Smooth muscle cell of the brain vasculature (primary cell): ENCODE results near the gene IFT25.

Source experiments
- DNase-seq: peaks from one replicate; pipeline ENCODE4 v3.0.0-alpha.2; 2012; ENCODE audit warnings: low read depth, low spot score

IFT25 gene

DNA sequence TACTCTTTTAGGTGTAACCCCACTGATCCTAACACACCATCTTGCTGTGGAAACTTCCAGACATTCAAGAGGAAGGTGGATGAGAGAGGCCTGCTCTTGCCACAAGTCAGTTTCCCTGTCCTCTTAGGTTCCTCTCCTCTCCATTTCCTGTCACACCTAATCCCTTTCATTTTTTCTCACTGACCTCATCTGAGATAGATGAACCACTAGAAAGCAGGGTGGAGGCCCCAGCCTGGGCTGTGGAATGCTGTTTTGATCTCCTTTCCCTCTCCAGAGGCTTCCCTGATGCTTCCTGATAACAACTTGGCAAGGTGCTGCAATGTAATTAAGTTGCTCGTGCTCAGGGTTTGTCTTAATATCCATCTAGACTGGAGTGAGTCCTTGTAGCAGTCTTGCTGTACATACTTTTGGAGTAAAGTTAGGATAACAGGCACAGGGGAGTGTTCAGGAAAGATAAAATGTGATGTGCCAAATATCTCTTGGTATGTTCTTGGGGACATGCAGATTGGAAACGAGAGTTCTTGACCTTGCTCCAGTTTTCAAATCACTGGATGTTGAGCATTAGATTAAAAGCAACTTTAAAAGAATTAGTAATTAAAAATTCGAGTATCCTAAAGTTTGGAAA is 11.8 kb upstream of the IFT25 start:
- no peak for DNase-seq

DNA sequence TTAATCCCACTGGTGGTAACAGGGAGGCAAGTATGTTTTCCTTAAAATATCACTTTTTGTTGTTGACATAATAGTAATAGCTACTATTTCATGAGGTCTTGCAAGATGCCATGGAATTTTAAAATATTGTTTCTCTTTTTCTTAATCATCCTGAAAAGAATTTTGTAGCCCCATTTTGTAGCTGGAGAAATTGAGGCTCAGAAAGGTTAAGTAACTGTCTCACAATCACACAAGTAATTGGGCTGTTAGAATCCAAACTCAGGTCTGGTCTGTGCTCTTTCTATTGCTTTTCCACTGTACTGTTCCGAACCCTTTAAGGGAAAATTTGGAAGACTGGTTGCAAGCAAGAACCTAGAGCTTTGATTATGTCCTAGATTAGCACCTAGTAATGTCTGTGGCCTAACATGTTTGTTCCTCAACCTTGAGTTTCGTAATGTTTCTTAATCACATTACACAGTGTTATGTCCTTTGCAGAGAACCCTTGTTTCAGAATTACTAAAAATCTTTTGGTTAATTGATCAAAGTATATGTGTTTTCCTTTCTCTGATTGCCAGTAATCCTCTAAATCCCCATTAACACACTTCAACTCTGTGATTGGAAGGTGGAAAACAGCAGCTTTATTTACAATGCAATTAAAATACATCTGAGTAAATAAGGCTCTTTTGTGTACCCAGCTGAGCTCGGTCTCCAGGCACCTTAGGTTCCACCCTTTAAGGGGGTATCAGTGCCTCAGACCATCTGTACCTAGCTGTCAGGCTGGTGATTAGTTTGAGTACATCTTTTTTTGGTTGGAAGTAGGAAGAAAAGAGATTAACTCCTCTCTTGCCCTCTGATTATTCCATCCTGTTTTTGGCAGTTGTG is 11.0 kb upstream of the IFT25 start:
- no peak for DNase-seq

DNA sequence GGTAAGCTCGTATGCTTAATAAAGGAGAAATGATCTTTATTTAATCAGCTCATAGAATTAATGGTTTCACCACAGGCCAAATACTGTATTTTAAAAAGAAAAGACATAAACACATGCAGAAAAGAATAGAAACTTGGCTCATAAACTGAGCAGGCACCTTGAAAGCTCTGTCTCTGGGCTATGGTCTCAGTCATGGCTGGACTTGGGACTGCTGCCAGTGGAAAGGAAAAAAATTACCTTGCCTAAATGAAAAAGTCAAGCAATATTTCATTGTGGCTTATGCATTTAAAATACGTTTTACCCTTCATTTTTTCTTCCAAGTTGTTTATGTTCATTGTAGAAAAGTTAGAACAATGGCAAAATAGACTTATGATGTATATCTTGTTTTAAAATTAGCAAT is 8.6 kb upstream of the IFT25 start:
- no peak for DNase-seq

DNA sequence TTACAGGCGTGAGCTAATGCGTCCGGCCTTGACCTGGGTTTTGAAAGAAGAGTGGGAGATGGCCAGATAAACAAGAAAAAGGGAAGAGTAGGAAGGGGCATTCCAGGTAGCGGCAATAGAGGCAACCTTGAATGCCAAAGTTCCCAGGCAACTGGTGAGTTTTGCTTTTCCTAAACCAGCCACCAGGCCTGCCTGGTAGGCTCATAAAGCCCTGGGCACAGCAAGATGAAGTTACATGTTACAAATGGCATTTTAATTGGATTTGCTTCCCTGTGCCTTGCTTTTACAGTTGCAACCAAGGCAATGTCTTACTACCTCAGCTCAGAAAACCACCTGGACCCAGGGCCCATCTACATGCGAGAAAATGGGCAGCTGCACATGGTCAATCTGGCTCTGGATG is 6.2 kb upstream of the IFT25 start:
- DNase-seq = no peak

DNA sequence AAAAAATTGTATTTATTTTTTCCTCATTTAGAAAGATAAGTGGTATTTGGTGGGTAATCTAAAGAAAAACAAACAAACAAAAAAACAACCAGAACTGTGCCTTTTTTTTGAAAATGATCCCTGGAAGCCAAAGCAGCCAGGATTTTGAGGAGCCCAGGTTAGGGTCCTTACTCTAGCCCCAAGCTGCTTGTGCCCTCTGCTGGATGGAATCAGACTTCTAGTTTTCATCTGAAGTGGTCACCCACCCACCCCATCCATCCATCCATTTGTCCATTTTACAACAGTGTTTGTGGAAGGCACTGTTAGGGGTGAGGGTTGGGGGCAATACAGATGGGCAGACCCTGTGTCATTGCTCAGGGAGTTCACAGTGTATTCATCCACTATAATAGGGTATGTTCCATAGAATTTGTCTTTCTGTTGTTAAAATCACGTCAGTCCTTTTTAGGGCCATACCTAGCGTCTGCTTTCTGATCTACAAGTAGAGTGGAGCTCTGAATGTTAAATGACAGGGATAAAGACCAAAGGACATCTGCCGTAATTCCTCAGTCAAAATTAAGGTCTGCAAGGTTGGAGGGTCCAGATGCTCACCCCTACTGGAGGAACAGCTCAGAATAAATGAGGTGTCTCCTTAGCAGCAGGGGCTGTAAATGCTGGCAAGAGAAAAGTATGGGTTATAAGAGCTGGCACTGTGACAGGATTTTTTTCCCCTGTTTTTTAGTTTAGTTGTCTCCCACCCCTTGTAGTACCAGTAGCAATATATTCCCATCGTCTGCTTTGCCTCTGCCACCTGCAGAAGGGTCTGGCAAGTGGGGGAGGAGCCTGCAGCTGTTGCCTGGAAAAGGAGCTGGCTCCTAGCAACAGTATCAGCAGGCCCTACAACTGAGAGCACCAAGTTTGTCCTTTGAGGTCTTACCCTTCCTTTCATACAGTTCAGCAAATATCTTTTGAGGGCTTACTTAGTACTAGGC is 3.8 kb upstream of the IFT25 start:
- no peak for DNase-seq

DNA sequence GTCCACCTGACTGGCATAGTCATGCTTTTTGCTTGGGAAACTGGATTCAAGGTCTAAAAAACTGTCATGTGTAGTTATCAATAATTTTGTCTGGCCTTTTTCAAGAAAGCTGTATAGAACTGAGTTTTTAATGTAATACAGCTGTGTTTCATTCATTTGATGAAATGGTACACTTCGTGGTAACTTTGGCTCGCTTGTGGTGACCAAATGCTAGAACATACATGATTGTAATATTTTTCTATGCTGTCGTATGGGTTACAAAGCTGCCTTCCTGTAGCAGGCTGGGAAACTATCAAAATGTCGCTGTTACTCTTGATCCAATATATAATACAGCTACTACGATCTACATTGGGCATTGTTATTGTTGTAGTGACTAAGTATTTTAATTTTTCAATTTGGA is 2.8 kb upstream of the IFT25 start:
- DNase-seq = no peak

DNA sequence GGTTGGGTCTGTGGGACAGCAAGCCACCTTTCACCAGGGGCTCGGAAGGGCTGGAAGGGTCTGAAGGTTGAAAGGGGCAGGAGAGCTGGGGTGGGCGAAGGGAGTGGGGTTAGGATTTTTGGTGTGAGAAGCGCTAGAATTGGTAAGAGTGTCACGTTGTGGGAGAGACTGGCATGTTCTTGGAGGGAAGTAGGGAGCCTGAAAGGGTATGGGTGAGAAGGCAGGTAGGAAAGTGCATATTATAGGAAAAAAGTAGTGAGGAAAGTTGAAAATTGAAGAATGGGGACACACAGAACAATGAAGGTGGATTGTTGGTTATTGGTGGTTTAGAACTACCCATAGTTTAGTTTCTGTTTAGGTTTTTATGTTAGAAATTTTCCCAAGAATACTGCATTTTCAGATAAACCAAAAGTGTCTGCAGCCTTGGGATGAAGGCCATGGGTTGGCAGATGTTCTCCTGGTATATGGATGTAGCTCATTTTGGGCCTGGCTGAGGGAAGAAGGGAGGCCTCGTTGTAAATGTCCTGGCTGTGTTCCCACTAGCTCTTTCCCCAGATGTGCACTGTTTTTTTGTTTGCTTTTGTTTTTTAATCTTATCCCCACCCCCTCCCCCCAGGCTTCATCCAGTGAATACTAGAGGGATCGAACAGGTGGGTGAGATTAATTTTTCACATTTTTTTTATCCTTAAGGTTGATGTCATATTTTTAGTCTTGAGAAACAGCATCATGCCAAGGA is 1.8 kb upstream of the IFT25 start:
- no peak for DNase-seq

DNA sequence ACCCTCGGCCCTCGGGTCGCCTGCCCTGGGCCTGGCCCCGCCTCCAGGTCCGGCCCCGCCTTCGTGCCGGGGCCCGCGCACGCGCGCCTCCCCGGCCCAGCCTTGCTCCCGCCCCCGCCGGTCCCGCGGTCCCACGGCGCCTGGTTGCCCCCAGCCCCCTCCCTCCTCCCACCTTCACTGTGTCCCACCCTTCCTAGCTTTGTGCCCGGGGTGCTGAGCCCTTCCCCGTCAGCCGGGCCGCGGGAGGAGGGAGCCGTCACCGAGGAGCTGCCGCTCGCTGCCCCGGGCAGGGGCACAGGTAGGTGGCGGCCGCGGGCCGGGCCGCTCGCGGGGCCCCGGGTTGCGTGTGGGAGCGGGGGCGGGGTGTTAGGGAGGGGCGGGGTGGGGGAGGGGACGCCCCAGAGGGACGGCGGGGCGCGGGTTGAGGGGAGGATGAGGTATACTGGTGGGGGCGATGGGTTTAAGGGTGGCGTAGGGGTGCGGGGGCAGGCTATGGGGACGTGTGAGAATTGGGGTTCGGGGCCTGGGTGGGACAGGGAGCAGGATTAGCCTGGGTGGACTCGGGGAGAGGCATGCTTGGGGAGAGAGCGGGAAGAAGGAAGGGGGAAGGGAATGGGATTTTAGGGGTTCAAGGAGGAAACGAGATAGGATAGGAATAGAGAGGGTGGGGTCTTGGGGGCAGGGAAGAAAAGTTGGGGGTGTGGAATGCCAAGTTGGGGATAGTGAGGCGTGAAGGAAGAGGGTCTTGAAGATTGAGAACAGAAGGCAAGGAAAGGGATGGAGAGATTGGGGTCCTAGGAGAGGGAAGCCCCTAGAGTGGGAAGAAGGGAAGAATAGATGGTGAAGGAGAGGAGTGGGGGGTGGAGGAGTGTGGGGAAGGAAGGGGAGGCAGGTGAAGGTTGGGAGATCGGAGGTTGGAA is 1.0 kb upstream of the IFT25 start, which contains the start of gene LRRC42:
TSS of gene LRRC42 (plus strand) at position 99 of the 920 bp plus-strand sequence. CDS start 5,650 bp downstream, outside the sequence.
- DNase-seq = no peak

DNA sequence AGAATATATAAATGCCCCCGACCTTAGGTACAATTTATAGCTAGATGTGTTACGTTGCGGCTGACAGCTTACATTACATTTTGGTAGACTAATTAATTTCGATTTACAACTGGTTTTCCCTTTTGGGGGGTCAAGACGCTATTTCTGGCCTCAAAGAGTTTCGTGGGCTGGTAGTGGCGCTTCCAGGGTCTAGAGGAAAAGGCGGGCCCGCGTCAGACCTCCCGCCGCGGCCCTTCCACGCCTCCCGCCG is 391 bp downstream of the IFT25 start:
- no peak for DNase-seq

DNA sequence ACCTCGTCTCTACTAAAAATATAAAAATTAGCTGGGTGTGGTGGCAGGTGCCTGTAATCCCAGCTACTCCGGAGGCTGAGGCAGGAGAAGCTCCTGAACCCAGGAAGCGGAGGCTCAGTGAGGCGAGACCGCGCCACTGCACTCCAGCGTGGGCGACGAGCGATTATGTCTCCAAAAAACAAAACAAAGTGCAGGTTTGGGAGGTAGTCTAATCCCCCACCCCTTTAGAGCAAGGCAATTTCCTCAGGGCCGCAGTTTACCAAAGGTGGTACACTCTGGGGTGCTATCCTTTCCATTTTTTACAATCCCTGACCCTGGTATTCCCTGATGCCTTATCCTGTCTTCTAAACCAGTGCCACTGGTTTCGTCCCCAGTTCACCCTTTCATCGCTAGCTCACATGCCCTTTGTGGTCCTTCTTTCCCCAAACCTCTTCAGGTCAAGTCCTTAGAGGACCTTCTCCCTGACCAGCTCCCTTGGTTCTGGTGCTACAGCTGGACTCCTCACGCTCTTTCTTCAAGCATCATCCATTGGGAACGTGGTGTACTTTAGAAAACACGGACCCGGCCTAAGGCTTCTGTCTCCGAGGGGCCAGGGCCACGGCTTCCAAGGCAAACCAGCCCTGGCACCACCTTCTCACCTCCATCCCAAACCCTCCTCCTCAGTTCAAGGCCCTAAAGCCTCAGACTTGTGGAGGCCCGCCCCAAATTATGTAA is 873 bp downstream of the IFT25 start:
- DNase-seq = no peak

DNA sequence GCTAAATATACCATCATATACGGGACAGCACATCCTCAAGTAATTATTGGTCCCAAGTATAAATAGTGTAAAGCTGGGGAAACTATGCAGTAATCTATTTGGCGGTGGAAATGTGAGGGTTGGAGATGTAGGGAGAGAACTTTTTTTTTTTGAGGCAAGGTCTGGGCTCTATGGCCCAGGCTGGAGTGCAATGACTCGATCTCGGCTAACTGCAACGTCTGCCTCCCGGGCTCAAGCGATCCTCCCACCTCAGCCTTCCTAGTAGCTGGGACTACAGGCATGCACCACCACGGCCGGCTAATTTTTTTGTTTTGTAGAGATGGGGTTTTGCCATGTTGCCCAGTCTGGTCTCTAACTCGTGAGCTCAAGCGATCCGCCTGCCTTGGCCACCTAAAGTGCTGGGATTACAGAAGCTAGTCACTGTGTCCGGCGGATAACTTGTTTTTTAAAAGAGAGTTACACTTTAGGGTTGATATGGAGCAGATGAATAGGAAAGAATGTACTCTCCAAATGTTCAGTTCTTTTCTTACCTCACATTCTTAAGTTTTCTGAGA is 1.9 kb downstream of the IFT25 start:
- no peak for DNase-seq

DNA sequence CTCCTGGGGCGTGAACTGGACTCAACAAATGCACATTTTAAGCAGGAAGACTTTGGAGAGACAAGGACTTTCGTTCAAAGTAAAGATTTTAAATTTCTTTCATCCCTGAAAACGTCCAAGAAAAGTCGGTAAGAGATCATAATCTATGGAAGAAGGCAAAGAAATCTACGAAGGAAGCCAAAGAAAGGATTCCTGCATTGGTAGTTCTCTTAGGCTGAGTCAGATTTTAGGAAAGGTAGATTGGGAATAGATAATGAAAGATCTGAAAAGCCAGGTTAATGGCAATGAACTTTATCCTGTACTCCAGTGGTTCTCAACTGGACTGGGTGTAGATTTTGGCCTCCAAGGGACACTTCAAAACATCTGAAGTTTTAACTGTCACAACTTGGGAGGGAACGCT is 2.4 kb downstream of the IFT25 start:
- no peak for DNase-seq

DNA sequence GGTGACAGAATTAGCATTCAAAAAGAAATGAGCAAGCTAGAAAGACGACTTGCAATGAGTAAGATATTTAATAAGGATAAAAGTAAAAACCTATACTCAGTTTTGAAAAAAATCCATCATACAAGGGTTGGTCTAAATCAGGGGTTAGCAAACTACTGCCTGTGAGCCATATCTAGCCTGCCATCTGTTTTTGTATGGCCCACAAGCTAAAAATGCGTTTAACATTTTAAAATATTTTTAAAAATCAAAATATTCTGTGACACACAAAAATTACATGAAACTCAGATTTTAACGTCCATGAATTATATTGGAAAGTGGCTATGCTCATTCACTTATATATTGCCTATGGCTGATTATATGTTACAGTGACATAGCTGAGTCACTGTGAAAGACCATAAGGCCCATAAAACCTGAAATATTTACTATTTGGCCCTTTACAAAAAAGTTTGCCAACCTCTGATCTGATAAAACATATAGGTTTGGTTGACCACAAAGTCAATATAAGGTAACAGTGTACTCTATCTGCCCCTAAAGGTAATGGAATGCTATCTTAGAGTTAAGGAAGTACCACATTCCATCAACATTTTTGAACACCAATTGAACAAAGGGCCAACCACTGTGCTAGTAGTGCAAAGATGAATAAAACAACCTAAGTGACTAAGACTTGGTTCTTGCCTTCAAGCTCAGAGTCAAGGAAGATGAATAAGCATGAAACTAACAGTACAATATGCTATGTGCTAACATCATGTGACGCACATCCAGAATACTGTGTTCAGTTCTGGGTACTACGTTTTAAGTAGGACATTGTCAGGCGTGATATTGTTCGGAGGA is 3.2 kb downstream of the IFT25 start:
- no peak for DNase-seq

DNA sequence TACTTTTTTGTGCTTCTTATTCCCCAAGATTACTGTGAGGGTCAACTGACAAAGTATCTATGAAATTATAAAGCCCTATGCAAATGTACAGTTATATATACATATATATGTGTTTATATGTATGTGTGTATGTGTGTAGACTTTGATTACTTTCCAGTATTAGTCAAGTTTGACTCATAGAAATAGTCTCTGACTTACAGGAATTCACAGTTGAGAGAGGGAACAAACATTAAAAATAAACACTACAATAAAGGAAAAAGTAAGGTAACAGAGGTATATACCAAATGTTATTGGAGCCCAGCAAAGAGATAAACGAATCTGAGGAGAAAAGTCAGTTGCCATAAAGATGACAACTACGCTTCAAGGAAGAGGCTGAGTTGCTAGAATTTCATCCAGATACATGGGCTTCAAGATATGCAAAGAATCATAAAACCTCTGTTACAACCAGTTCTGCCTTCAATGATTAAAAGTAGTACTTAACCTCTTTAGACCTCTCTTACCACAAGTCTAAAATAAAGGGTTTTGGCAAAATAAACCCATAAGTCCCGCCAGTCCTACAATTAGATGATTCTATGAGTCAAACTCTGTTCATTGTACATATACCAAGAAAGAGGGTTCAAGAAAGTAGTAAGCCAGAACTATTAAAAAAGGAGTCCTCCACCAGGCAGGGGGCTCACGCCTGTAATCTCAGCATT is 7.2 kb downstream of the IFT25 start:
- no peak for DNase-seq

DNA sequence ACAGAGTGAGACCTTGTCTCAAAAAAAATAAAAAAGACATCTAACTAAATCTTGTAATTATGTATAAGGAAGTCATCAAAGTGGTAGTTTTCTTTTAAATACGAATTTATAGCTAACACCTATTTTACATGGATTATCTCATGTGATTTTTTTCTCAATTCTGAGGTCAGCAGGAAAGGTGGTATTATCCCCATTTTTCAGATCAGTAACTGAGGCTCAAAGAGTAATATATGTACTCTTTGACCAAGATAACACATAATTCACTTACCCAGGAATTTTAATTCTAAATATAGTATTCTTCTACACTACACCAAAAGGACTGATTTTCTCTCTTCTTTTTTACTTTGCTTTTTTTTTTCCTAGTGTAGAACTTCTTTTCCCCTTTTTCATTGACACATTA is 9.1 kb downstream of the IFT25 start:
- no peak for DNase-seq

DNA sequence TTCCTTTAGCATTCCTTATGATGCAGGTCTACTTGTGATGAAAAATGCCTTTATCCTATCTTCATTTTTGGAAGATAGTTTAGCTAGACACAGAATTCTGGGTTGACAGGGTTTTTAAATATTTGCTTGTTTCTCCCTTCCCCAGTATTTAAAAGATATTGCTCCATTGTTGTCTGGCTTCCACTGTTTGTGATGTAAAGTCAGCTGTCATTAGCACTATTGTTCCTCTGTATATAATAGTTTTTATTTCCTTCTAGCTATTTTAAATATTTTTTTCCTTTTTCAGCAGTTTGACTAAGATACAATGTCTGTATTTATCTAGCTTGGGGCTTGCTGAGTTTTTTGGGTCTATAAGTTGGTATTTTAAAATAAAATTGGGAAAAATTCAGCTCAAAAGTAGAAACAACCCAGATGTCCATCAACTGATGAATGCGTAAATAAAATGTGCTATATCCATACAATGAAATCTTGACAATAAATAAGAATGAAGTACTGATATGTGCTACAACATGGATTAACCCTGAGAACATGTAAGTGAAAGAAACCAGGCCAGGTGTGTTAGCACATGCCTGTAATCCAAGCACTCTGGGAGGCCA is 11.2 kb downstream of the IFT25 start:
- DNase-seq = no peak

DNA sequence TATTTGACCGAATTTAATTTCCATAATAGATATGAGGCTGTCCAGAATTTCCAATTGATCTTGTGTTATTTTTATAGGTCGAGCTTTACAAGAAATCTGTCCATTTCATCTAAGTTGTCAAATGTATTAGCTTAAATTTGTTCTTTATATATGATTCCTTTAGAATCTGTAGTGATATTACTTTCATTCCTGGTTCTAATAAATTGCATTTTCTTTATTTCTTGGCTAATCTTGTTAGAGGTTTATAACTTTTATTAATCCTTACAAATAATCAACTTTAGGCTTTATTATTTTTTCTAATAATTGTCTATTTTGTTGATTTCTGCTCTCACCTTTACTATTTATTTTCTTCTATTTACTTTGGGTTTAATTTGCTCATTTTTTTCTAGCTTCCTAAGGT is 14.0 kb downstream of the IFT25 start:
- no peak for DNase-seq

DNA sequence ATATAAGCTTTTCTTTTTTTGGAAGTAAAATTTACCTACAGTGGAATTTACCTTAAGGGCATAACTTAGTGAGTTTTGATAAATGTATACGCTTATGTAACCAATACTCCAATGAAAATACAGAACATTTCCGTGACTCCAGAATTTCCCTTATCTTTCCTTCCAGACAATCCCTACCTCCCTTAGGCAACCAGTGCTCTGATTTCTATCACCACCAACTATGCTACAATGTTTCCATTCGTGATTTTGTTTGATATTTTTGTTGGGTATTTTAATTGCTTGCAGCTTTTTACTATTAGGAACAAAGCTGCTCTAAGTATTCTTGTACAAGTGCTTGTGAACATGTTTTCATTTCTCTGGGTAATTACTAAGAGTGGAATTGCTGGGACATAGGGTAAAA is 14.6 kb downstream of the IFT25 start:
- DNase-seq = no peak
